GM12892 (cell line): ENCODE results near the gene TFAP2D.

Source experiments
- DNase-seq: peaks from one replicate; pipeline ENCODE4 v3.0.0; 2011; ENCODE audit not compliant: insufficient read length
- FAIRE-seq: peaks from 2 replicates; lab custom pipeline; 2011; peaks lifted over from hg19 to GRCh38; lab: Jason Lieb, UNC
- POLR2A ChIP-seq: IDR thresholded peaks from 2 replicates; pipeline ENCODE4 v1.6.1; 2011; ENCODE audit warnings: low read depth, low read length, control low read depth
- POLR2AphosphoS5 ChIP-seq: IDR thresholded peaks from 2 replicates; pipeline ENCODE4 v1.6.1; 2011; ENCODE audit warnings: low read depth, low read length, control low read depth
- TAF1 ChIP-seq: IDR thresholded peaks from 2 replicates; pipeline ENCODE4 v1.6.1; 2011; ENCODE audit warnings: low read depth, mild to moderate bottlenecking, control low read depth, low read length, borderline replicate concordance

TFAP2D gene

GRCh38 chr6:50804283-50804682 is 91.0 kb downstream of the TFAP2D start:
- TF ChIP-seq POLR2A (no peak), TAF1 (no peak), POLR2AphosphoS5 (no peak)
- FAIRE-seq (no peak), DNase-seq (no peak)

GRCh38 chr6:50807035-50807434 is 93.7 kb downstream of the TFAP2D start:
- FAIRE-seq: no peak
- TF ChIP-seq POLR2AphosphoS5: no peak
- TF ChIP-seq POLR2A: no peak
- TF ChIP-seq TAF1: no peak
- no peak for DNase-seq

- FAIRE-seq: no peak
- DNase-seq: no peak
- TF ChIP-seq POLR2A: no peak
- TF ChIP-seq TAF1: no peak
- no peak for TF ChIP-seq POLR2AphosphoS5
These were observed 102.2 kb downstream of the TFAP2D start for GRCh38 chr6:50815436-50816114.

GRCh38 chr6:50816115-50816675 is 102.9 kb downstream of the TFAP2D start:
- DNase-seq (no peak), FAIRE-seq (peak; percentile 71)
- no peak for TF ChIP-seq POLR2A
- no peak for TF ChIP-seq POLR2AphosphoS5
- TF ChIP-seq TAF1: no peak

GRCh38 chr6:50816947-50817645 is 103.8 kb downstream of the TFAP2D start:
- DNase-seq: no peak
- TF ChIP-seq POLR2AphosphoS5 (no peak), POLR2A (no peak), TAF1 (no peak)
- no peak for FAIRE-seq

GRCh38 chr6:50817646-50817950 is 104.3 kb downstream of the TFAP2D start:
- FAIRE-seq (no peak), DNase-seq (no peak)
- TF ChIP-seq POLR2AphosphoS5 (no peak), POLR2A (no peak), TAF1 (no peak)

- no peak for FAIRE-seq
- DNase-seq: no peak
- TF ChIP-seq POLR2A: no peak
- TF ChIP-seq POLR2AphosphoS5: no peak
- TF ChIP-seq TAF1: no peak
These were observed 104.7 kb downstream of the TFAP2D start for GRCh38 chr6:50818020-50818419.

- no peak for FAIRE-seq
- TF ChIP-seq POLR2A: no peak
- no peak for TF ChIP-seq POLR2AphosphoS5
- TF ChIP-seq TAF1: no peak
- no peak for DNase-seq
These were observed 105.3 kb downstream of the TFAP2D start, which contains the start of gene TFAP2B for GRCh38 chr6:50818673-50819072. TFAP2B (plus strand) TSS chr6:50818871; CDS start chr6:50818892, 21 bp downstream.

- no peak for TF ChIP-seq POLR2A
- no peak for TF ChIP-seq POLR2AphosphoS5
- no peak for TF ChIP-seq TAF1
- FAIRE-seq: no peak
- no peak for DNase-seq
These were observed 106.2 kb downstream of the TFAP2D start for GRCh38 chr6:50819466-50819903.

- DNase-seq: no peak
- FAIRE-seq: no peak
- TF ChIP-seq POLR2AphosphoS5: no peak
- TF ChIP-seq POLR2A: no peak
- TF ChIP-seq TAF1: no peak
These were observed 106.9 kb downstream of the TFAP2D start for GRCh38 chr6:50819904-50820868.

- FAIRE-seq (no peak), DNase-seq (no peak)
- TF ChIP-seq TAF1: no peak
- no peak for TF ChIP-seq POLR2A
- TF ChIP-seq POLR2AphosphoS5: no peak
These were observed 107.5 kb downstream of the TFAP2D start for GRCh38 chr6:50820869-50821264.
